KMS-11 (cell line): ENCODE measurements around the gene PRDM16.

ENCODE experiments used
- H2AFZ ChIP-seq: fragments of 200-600 bp; sonication (generic); 2 replicates; pipeline ENCODE4 v1.6.1; 2016; ENCODE audit warnings: antibody characterized with exemption, mixed run types, low read depth
- H3K27ac ChIP-seq: fragments of 200-600 bp; sonication (generic); 2 replicates; pipeline ENCODE4 v1.6.1; 2016; ENCODE audit warnings: mild to moderate bottlenecking, mixed run types
- H3K27me3 ChIP-seq: fragments of 200-600 bp; sonication (generic); 2 replicates; pipeline ENCODE4 v1.6.1; 2017; ENCODE audit warnings: mild to moderate bottlenecking, low read depth, mixed run types, moderate library complexity; ENCODE audit not compliant: insufficient read depth
- H3K36me3 ChIP-seq: fragments of 200-600 bp; sonication (generic); 2 replicates; pipeline ENCODE4 v1.6.1; 2017; ENCODE audit warnings: mild to moderate bottlenecking, mixed run types; ENCODE audit not compliant: insufficient read depth
- H3K4me1 ChIP-seq: fragments of 200-600 bp; sonication (generic); 2 replicates; pipeline ENCODE4 v1.6.1; 2016; ENCODE audit warnings: mild to moderate bottlenecking, low read depth, mixed run types; ENCODE audit not compliant: poor library complexity, severe bottlenecking
- H3K4me2 ChIP-seq: fragments of 200-600 bp; sonication (generic); 2 replicates; pipeline ENCODE4 v1.7.0; 2016; ENCODE audit warnings: mild to moderate bottlenecking, mixed run types
- H3K4me3 ChIP-seq: fragments of 200-600 bp; sonication (generic); IDR thresholded peaks from 2 replicates; pipeline ENCODE4 v1.6.1; 2017; ENCODE audit warnings: low read depth, low read length, mixed read lengths; ENCODE audit not compliant: insufficient read depth
- H3K79me2 ChIP-seq: fragments of 200-600 bp; sonication (generic); 2 replicates; pipeline ENCODE4 v1.6.1; 2016; ENCODE audit warnings: low read depth, mixed run types; ENCODE audit not compliant: insufficient read depth
- H3K9ac ChIP-seq: fragments of 200-600 bp; sonication (generic); 2 replicates; pipeline ENCODE4 v1.6.1; 2016; ENCODE audit warnings: mild to moderate bottlenecking, mixed run types
- H4K20me1 ChIP-seq: fragments of 200-600 bp; sonication (generic); 2 replicates; pipeline ENCODE4 v1.6.1; 2016; ENCODE audit warnings: mild to moderate bottlenecking, mixed run types; ENCODE audit not compliant: insufficient read depth
- TF ChIP-seq, protein P1 (sequence below): fragments of 200-600 bp; sonication (generic); conservative IDR thresholded peaks from 2 replicates; pipeline ENCODE4 v1.6.1; 2017; ENCODE audit warnings: low read depth, mild to moderate bottlenecking, antibody characterized with exemption, low read length, moderate library complexity, mixed read lengths

The PRDM16 gene

DNA sequence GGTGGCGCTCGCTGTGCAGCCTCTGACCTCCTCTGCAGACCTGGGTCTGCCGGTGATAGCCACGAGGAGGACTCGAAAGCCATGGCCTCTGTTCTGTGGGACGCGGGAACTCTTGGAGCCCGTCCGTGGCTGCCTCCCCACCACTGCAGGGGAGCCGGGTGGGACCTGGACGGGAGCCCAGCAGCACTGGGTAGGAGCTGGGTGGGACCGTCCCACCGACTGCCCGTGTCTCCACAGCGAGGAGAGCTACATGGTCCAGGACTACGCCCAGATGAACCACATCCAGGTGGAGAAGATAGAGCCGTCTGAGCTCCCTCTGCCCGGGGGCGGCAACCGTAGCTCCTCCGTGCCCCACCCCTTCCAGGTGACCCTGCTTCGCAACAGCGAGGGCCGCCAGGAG is 409.2 kb downstream of the PRDM16 start:
- H4K20me1 ChIP-seq: no peaks in the 10 kb centered on the region
- H3K27ac ChIP-seq: no peak overlapping the region
- no peaks in the 10 kb centered on the region for H3K79me2 ChIP-seq
- no peak overlapping the region for H3K4me2 ChIP-seq
- no peak overlapping the region for H3K4me3 ChIP-seq
- H3K36me3 ChIP-seq: no peaks in the 10 kb centered on the region
- H3K9ac ChIP-seq: no peak overlapping the region
- H3K4me1 ChIP-seq: no peaks in the 10 kb centered on the region
- H3K27me3 ChIP-seq: peaks cover 42% of the 10 kb centered on the region
- H2AFZ ChIP-seq: no peak overlapping the region
- TF ChIP-seq, protein P1, sequence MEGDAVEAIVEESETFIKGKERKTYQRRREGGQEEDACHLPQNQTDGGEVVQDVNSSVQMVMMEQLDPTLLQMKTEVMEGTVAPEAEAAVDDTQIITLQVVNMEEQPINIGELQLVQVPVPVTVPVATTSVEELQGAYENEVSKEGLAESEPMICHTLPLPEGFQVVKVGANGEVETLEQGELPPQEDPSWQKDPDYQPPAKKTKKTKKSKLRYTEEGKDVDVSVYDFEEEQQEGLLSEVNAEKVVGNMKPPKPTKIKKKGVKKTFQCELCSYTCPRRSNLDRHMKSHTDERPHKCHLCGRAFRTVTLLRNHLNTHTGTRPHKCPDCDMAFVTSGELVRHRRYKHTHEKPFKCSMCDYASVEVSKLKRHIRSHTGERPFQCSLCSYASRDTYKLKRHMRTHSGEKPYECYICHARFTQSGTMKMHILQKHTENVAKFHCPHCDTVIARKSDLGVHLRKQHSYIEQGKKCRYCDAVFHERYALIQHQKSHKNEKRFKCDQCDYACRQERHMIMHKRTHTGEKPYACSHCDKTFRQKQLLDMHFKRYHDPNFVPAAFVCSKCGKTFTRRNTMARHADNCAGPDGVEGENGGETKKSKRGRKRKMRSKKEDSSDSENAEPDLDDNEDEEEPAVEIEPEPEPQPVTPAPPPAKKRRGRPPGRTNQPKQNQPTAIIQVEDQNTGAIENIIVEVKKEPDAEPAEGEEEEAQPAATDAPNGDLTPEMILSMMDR: no peak

DNA sequence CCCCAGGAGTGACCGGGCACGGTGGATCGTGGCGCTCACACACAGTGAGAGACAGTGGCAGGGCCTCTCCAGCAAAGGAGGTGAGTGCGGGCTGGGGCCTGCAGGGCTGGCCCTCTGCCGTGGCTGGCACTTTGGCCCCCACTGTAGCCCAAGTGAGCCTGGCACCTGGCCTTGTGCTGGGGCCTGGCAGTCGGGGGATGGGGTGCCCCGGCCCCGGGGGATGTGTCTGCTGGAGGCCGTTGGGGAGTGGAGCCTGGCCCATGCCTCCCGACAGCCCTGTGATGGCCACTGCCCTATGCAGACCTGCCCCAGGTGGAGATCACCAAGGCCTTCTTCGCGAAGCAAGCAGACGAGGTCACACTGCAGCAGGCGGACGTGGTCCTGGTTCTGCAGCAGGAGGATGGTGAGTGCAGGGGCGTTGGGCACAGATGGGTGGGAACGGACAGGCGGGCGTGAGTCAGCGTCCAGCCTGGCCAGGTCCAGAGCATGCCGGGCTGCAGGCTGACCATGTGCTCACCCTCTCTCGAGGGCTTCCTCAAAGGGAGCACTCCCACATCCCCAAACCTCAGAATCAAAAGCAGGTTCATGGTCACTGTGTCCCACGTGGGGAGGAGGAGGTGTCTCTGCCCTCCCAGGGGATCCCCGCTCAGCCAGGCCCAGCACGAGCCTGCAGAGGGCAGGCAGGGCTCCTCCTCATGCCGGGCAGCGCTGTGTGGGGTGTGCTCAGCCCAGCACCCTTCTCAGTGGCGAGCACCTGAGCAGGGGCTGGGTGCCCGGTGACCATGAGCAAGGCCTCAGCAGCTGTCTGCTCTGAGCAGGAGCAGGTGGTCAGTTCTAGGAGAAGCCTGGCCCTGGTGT is 410.7 kb downstream of the PRDM16 start:
- Histone ChIP-seq H3K4me2 (no peak overlapping the region), H3K9ac (no peak overlapping the region), H3K27ac (no peak overlapping the region), H3K27me3 (peaks cover 54% of the 10 kb centered on the region; the same call in 1 of the 2 replicates), H3K4me1 (no peaks in the 10 kb centered on the region), H3K36me3 (no peaks in the 10 kb centered on the region), H4K20me1 (no peaks in the 10 kb centered on the region), H2AFZ (no peak overlapping the region), H3K79me2 (no peaks in the 10 kb centered on the region), H3K4me3 (no peak overlapping the region)
- TF ChIP-seq, protein P1: no peak

DNA sequence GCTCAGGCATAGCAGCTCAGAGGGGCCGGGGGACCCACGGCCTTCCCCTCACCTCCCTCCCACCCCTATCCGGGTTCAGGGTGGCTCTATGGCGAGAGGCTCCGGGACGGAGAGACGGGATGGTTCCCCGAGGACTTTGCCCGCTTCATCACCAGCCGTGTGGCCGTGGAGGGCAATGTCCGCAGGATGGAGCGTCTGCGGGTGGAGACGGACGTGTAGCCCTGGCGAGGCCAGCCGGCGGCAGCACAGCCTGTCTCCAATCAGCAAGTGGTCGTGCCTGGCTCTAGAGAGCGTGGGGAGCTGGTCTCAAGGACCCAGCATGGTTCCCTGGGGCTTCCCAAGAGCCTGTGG is 411.3 kb downstream of the PRDM16 start:
- no peak overlapping the region for H3K9ac ChIP-seq
- no peaks in the 10 kb centered on the region for H4K20me1 ChIP-seq
- no peak overlapping the region for H3K4me2 ChIP-seq
- no peaks in the 10 kb centered on the region for H3K36me3 ChIP-seq
- no peaks in the 10 kb centered on the region for H3K79me2 ChIP-seq
- H3K27ac ChIP-seq: no peak overlapping the region
- no peak overlapping the region for H2AFZ ChIP-seq
- H3K4me3 ChIP-seq: no peak overlapping the region
- H3K27me3 ChIP-seq: peaks cover 60% of the 10 kb centered on the region
- TF ChIP-seq, protein P1: no peak
- no peaks in the 10 kb centered on the region for H3K4me1 ChIP-seq

DNA sequence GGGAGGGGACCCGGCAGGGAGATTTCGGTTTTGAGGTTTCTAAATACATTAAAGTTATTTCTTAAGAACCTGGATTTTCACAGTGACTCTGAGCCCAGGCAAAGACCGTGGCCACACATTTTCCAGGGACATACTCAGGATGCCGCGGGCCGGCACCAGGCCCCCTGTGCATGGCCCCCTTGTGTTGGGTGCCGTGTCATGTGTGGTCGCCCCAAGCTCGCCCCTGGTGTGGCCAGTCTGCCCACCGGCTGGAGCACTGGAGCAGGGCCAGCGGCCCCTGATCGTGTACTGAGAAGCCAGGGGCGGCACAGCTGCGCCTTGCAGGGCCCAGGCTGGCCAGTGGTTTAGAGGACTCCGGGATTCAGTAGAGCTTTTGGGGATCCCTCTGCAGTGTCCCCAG is 412.0 kb downstream of the PRDM16 start:
- Histone ChIP-seq H4K20me1 (no peaks in the 10 kb centered on the region), H3K9ac (no peak overlapping the region), H3K27ac (no peak overlapping the region), H3K36me3 (no peaks in the 10 kb centered on the region), H3K4me2 (no peak overlapping the region), H3K4me1 (no peaks in the 10 kb centered on the region), H3K79me2 (no peaks in the 10 kb centered on the region), H3K27me3 (peaks cover 67% of the 10 kb centered on the region), H3K4me3 (no peak overlapping the region), H2AFZ (no peak overlapping the region)
- TF ChIP-seq, protein P1: no peak
